ENCODE results near the gene AKAP13. TPM values are rescaled to one million over a fixed set of nuclear protein-coding genes. Genes with fewer than 3 reads are reported as not detected.

AKAP13 gene
- polyA plus RNA-seq, 3 donors, result 79.6 to 92.8 (median 87.3) TPM

DNA sequence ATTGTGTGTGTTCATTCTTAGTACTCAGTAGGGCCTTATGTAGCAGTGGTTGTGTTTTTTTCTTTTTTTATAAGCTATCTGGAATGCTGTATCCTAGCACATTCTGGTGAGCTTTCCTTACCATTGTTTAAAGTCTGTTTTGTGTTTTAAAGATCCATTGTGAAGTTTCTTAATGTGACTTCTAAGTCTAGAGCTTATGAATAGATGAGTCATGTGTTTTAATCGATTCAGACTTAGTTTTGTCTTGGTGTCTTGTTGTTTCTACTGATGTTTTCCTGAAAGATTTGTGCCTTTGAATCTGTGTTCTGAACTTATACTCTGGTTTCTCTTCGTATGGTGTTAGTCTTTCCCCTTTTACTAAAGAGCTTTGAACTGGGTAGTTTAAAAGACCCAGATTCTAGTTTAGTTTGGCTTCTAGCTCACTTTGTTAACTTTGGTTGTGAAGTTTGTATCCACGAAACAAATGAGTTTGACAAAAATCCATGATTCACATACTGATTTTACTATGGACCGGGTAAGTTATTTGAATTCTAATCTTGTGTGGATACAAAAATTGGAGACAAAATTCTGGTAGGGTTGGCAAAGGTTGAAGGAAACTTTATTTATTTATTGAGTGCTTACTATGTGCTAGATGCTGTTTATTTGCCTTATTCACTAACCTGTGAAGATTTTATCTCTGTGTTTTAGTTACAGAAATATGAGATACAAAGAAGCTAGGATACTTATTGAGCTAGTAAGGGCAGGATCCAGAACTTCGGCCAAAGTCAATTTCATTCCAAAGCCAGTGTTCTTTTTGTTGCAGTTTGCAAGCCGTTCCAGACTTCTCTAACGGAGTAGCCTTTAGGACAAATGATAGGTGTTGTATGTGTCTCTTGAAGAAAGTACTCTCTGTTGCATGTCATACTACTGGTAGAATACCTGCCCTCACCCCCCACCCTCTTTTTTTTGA lies 24.8 kb downstream of the AKAP13 start:
- no peak for DNase-seq (ENCODE audit: low read depth in 3 of 3, low spot score in 2 of 3)

- DNase-seq (ENCODE audit: low read depth in 3 of 3, low spot score in 2 of 3), result no peak
These were observed 26.5 kb downstream of the AKAP13 start for GRCh38 chr15:85406916-85407315.

DNA sequence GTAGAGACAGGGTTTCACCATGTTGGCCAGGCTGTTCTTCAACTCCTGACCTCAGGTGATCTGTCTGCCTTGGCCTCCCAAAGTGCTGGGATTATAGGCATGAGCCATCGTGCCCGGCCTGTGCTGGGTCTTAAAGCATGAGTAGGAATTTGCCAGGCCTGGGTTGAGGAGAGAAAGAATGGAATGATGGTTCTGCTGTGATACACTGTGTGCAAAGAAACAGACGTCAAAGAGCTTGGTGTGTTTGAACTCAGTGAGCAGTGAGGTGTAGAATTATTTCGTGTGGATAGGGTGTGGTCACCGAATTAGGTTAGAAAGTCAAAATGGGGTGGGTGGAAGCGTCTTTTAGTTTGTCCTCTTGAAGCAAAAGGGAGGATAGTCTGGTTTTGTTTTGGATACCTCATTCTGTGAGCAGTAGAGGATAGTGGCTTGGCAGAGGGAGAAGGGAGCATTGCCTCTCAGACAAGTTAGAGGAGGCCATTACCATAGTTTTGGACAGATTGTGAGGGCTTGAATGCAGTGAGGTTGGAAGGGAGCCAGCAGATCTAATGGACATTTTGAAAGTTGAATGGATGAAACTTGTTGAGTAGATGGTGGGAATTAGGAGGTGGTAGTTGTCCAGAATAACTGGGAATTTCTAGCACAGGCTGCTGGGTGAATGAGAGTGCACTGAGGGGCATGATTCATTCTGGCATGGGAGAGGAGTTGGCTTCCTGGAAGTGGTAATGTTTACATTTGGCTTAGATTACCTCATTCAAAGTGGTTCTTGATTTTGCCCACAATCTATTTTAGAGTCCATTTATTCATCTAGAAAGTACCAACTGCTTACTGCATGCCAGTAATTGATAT lies 27.2 kb downstream of the AKAP13 start:
- DNase-seq (ENCODE audit: low read depth in 3 of 3, low spot score in 2 of 3), result no peak

- no peak for DNase-seq (ENCODE audit: low read depth in 3 of 3, low spot score in 2 of 3)
These were observed 27.9 kb downstream of the AKAP13 start for GRCh38 chr15:85408270-85408746.

DNA sequence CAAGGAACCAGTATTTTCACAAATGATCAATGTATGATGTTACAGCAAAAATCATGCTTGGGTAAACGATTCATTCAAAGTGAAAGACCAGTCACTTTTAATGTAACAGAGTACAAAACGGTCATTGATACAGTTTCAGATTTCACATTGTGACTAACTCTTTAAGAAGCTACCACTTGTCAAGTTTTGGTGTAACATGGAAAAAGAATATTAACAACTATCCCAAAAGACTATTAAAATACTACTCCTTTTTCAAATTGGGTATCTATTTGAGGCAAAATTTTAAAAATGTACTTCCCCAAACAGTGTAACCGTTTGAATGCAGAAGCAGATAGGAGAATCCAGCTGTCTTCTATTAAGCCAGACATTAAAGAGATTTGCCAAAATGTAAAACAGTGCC lies 31.7 kb downstream of the AKAP13 start:
- no peak for DNase-seq (ENCODE audit: low read depth in 3 of 3, low spot score in 2 of 3)

DNA sequence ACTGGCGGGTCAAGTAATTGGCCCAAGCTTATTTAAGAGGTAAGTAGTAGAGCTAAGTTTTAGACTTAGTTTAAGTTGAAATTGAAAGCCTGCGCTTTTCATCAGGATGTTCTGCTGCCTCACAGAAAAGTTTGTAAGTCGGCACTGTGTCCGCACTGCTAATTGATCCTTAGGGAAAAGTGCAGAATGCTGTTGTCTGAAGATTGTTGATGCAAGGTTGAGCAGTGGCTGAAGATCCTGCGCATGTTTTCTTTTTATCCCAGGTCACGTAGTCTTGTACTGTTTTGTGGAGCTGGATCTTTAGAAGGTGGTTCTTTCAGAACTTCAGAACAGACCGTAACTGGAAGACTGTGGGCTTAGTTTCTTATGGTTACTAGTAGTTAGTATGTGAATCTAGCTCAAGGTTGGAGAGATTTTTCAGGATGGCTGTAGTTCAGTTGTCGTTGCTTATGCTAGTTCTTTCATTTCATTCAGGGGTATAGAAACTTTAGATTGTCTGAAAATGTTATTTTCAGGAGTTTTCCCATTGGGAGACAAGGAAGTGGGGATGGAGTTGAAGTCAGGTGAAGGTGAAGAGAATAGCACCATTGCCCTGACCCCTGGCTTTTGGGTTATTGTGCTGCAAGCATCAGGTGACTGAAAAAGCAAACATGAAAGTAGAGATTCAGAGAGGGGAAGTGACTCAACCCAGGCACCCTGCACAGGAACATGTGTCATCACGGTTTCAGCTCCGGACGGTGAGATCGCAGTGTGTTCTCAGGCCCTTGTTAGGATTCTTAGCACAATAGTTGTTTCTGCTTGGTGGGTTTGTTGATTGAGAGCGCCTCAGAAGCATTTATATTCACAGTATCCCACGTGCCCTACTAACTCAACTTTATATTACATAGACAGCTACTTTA lies 32.8 kb downstream of the AKAP13 start:
- DNase-seq (ENCODE audit: low read depth in 3 of 3, low spot score in 2 of 3), result no peak

GRCh38 chr15:85414037-85414436 lies 33.6 kb downstream of the AKAP13 start:
- DNase-seq (ENCODE audit: low read depth in 3 of 3, low spot score in 2 of 3), result no peak

DNA sequence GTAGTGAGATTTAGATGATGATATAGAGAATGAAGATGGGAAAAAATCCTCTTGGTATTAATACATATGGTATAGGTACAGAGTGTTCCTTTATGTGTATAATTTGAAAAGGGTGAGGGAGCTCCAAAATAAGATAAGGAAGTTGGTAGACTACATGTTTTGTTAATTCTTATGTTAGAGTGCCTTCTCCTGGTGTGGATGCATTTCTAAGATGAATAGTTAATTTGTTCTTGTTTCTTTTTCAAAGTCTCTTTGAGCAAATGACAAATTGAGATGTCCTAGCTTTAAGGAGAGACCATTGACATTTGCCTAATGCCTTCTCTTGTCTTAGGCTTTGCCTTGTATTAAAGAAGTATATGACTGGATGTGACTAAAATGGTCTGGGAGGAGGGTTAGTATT lies 34.1 kb downstream of the AKAP13 start:
- DNase-seq (ENCODE audit: low read depth in 3 of 3, low spot score in 2 of 3), result no peak

- no peak for DNase-seq (ENCODE audit: low read depth in 3 of 3, low spot score in 2 of 3)
These were observed 34.6 kb downstream of the AKAP13 start for GRCh38 chr15:85414991-85415390.

GRCh38 chr15:85415783-85416182 lies 35.4 kb downstream of the AKAP13 start:
- DNase-seq (ENCODE audit: low read depth in 3 of 3, low spot score in 2 of 3), result no peak

DNA sequence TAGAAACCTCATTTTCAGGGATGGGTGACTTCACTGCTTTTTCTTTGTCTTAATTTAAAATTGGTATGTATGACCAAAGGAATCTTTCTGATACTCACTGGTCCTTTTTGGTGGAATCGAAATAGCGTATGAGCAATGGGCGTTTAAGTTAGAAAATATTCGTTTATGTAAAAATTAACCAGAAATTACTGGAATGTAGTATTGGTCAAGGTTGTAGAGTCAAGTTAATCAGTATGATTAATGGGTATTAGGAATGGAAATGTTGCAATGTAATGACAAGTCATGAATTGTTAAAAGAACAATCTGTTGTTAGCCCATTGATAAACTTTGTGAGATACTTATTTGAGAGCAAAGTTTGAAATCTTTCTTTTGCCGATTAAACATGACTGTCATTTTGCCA lies 36.9 kb downstream of the AKAP13 start:
- DNase-seq (ENCODE audit: low read depth in 3 of 3, low spot score in 2 of 3), result no peak

DNA sequence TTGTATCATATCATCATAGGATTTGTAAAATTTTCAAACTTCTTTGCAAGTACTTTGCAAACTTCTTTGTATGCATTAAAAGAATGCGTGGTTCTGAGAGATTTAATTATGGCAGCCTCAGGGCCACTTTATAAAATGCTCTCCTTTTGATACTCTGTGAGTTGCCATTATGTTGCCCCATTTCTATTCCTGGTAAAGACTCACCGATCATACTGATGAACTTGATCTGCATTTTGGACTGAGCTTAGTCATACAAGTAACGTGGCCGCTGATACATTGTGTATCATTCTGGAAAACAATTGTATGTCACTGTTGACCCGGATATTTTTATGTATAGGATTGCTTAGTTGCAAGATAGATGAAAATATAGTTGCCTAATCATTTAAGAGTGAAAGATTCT lies 38.8 kb downstream of the AKAP13 start:
- no peak for DNase-seq (ENCODE audit: low read depth in 3 of 3, low spot score in 2 of 3)

DNA sequence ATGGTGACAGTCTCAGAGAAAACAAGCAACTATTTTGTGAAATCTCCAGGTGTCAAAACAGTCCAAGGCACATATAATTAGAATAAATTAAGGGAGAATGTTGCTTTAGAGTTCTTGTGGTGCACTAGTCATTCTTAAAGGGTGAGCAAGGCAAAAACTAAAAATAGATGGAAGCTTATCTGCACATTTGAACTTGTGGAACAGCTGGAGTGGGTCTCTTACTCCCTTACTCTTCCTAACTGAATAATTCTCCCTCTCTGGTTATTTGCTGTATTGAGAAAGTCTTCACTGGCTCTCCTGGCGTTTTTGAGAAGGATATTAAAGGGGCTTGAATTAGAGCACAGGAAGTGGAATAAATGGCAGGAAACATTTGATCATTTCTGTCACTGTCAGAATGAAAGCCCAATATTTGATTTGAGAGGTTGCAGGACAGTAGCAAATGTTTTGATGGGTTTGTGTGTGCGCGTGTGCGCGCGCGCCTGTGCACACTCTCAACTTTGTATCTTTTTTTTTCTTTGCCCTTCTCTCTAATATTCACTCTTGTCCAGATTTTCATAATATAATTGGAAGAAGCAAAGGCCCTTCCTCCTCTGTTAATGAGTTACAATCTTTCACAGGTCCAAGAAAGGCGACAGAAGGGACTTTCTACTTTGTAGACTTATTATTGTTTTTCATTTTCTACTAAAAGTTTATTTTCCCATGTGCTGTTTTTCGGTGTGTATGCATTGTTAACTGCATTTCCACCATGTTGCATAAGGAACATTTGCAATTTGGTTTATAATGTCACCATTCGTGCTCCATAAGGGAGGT lies 40.9 kb downstream of the AKAP13 start:
- DNase-seq (ENCODE audit: low read depth in 3 of 3, low spot score in 2 of 3), result no peak

DNA sequence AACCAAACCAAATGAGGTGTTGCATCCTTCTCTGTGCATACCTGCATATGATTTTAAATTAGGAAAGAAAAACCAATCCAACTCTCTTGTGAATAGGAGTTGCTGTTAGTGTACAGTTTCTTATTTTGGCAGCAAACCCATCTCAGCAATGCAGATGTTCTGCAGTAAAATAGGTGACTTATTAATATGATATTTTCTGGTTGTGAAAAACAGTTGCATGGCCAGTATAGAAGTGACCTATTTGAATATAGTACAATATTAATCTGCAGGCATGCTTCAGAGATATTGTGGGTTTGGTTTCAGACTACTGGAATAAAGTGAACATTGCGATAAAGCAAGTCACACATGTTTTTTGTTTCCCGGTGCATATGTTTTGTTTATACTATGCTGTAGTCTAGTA lies 42.2 kb downstream of the AKAP13 start:
- DNase-seq (ENCODE audit: low read depth in 3 of 3, low spot score in 2 of 3), result no peak

DNA sequence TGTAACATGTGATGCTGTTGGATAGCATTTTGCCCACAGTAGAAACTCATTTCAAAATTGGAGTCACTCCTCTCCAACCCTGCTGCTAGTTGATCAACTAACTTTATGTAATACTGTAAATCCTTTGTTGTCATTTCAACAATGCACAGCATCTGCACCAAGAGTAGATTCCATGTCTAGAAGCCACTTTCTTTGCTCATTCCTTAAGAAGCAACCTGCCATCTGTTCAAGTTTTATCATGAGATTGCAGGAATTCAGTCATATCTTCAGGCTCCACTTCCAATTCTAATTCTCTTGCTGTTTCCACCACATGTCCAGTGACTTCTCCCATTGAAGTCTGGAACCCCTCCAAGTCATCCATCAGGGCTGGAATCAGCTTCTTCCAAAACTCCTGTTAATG lies 42.9 kb downstream of the AKAP13 start:
- no peak for DNase-seq (ENCODE audit: low read depth in 3 of 3, low spot score in 2 of 3)

- no peak for DNase-seq (ENCODE audit: low read depth in 3 of 3, low spot score in 2 of 3)
These were observed 43.8 kb downstream of the AKAP13 start for GRCh38 chr15:85424154-85424553.

GRCh38 chr15:85426481-85426880 lies 46.1 kb downstream of the AKAP13 start:
- no peak for DNase-seq (ENCODE audit: low read depth in 3 of 3, low spot score in 2 of 3)

DNA sequence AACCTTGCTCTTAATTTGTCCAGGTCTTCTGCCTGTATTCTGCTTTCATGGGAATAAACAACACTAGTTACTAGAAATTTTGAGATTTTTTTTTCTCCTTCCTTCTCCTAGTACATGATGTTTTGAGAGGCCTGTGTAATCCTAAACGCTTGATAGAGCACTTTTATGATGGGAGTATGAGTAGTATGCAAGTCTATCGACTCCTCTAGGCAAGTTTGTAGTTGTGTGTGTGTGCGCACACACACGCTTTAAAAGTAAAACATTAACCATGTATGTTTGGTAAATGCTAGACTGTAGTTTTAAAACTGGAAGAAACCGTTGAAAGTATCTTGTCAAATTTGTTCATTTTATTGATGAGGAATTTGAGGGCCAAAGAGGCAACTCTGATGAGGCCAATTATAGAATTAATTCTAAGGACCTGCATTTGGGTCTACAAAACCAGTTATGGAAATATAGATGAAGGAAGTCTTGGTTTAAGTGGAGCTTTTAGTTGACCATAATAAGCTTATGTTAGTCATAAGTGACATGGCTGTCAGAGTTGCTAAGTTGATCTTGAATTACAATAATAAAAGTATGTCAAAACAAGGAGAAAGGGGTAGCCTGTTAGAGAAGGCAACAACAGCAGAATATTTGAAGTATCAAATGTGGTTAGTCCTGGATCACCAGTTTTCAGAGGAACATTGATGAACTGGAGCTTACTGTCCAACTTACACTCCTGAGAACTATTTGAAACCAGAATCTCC lies 47.1 kb downstream of the AKAP13 start:
- no peak for DNase-seq (ENCODE audit: low read depth in 3 of 3, low spot score in 2 of 3)

GRCh38 chr15:85429522-85429921 lies 49.1 kb downstream of the AKAP13 start:
- DNase-seq (ENCODE audit: low read depth in 3 of 3, low spot score in 2 of 3), result no peak
